HCEC 1CT (cell line): ENCODE results near the gene MYO1H.
"Not testable (repeated sequence)": the region's sequence is repeated elsewhere in the genome, so short reads cannot be mapped to it uniquely, and the experiment has no call there.

Source experiments
- DNase-seq: peaks from one replicate; pipeline ENCODE4 v3.0.0-alpha.2; 2017

Gene MYO1H

DNA sequence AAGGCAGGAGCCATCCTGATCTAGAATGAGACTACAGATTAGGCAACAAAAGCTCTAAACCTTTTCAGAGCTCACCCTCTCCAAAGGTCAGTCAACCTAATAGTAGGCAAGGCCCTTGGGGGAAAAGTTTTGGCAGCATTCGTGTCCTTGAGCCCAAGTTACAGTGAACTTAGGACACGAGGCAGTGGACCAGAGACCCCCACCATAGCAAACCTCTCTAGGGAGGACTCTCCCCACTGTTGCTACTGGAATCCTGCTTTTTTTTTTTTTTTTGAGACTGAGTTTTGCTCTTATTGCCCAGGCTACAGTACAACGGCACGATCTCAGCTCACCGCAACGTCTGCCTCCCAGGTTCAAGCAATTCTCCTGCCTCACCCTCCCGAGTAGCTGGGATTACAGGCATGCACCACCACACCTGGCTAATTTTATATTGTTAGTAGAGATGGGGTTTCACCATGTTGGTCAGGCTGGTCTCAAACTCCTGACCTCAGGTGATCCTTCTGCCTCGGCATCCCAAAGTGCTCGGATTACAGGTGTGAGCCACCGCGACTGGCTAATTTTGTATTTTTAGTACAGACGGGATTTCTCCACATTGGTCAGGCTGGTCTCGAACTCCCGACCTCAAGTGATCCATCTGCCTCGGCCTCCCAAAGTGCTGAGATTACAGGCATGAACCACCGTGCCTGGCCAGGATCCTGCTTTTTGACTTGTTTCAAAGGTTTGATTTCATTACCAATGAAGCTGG is 126.0 kb downstream of the MYO1H start:
- DNase-seq: not testable (repeated sequence)

DNA sequence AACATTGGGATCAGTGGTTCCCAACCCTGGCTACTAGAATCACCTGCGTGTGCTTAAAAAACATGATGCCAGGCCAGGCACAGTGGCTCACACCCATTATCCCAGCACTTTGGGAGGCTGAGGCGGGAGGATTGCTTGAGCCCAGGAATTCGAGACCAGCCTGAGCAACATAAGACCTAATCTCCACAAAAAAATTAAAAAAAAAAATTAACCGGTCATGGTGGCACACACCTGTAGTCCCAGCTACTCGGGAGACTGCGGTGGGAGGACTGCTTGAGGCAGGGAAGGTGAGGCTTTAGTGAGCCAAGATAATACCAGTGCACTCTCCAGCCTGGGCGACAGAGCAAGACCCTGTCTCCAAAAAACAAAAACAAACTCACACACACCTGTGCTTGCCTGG is 127.4 kb downstream of the MYO1H start:
- no peak for DNase-seq

- DNase-seq: no peak
These were observed 128.5 kb downstream of the MYO1H start for GRCh38 chr12:109475993-109476806.

DNA sequence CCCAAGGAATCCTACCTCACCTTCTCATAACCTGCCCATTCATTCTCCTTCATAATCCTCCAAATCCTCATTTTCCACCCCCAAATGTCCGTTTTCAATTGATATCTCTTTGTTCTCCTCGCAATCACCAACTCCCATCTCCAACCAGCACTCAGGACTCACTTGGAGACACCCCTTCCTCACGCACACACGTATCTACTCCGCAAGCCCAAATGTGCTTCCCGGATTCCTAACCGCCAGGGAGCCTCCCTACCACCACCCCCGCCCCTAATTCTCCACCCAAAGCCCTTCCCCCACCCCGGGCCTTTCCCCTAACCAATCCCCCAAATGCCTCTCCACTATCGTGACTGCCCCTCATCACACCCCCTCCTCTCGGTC is 129.1 kb downstream of the MYO1H start:
- no peak for DNase-seq

GRCh38 chr12:109477185-109477962 is 129.7 kb downstream of the MYO1H start, which contains the start of the genes KCTD10 and UBE3B:
Gene KCTD10 (minus strand): TSS chr12:109477300. CDS start chr12:109477262, 38 bp downstream.
Gene UBE3B (plus strand): TSS chr12:109477634. CDS start chr12:109483552, 5,918 bp downstream.
- peak; percentile 90 for DNase-seq

- DNase-seq: no peak
These were observed 130.2 kb downstream of the MYO1H start for GRCh38 chr12:109477963-109478315.

- no peak for DNase-seq
These were observed 132.1 kb downstream of the MYO1H start for GRCh38 chr12:109479761-109480160.

DNA sequence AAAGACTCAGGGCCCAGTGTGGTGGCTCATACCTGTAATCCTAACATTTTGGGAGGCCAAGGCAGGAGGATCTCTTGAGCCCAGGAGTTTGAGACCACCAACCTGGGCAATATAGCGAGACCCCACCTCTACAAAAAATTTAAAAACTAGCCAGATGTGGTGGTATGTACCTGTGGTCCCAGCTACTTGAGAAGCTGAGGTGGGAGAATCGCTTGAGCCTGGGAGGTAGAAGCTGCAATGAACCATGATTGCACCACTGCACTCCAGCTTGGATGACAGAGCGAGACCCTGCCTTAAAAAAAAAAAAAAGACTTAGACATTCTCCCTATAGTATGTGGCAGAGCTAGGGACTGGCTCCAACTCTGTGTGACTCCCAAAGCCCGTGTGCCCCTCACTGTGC is 132.7 kb downstream of the MYO1H start:
- DNase-seq: no peak

GRCh38 chr12:109481863-109482262 is 134.2 kb downstream of the MYO1H start:
- DNase-seq: no peak

- DNase-seq: no peak
These were observed 134.8 kb downstream of the MYO1H start for GRCh38 chr12:109482491-109482890.

GRCh38 chr12:109482894-109483293 is 135.2 kb downstream of the MYO1H start:
- no peak for DNase-seq

GRCh38 chr12:109483346-109483745 is 135.6 kb downstream of the MYO1H start:
- DNase-seq: no peak

- DNase-seq: no peak
These were observed 137.5 kb downstream of the MYO1H start for GRCh38 chr12:109485201-109485600.

- no peak for DNase-seq
These were observed 139.7 kb downstream of the MYO1H start for GRCh38 chr12:109487181-109488050.

- no peak for DNase-seq
These were observed 140.5 kb downstream of the MYO1H start for GRCh38 chr12:109488051-109488665.

- DNase-seq: no peak
These were observed 141.6 kb downstream of the MYO1H start for GRCh38 chr12:109489016-109489954.

DNA sequence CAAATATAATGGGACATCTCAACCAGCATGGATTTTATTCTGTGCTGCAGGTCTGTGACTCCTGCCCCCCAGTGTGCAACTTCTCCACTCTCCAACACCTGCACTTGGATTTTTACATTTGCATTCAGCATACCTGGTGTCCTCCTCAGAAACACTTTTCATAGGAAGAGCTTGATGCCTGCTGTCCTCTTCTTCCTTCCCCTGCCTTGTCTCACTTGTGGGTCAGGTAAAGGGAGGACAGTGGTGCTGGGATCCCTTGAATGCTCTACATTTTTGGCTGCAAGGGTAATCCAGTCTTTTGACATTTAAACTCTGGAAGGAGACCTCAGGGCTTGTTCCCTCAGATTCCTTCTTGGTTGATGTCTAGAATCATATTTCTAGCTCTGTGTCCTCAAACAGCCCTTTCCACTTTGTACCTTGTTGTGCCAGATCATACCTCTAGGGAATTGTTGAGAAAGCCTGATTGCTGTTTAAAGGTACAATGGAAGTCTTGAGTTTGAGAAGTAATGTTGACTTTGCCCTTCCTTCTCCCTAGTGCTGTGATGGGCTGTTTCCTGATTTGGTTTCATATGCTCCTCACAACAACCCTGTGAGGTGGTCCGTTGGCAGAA is 142.4 kb downstream of the MYO1H start:
- DNase-seq: no peak

- no peak for DNase-seq
These were observed 144.0 kb downstream of the MYO1H start for GRCh38 chr12:109491671-109492070.

DNA sequence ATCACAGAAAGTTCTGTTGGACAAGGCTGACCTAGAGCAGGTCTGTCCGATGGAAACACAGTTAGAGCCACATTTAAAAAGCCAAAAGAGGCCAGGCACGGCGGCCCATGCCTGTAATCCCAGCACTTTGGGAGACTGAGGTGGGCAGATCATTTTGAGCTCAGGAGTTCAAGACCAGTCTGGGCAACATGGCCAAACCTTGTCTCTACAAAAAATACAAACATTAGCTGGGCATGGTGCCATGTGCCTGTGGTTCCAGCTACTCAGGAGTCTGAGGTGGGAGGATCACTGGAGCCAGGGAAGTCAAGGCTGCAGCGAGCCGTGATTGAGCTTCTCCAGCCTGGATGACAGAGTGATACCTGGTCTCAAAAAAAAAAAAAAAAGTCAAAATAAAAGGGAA is 144.7 kb downstream of the MYO1H start:
- DNase-seq: no peak

- DNase-seq: no peak
These were observed 145.4 kb downstream of the MYO1H start for GRCh38 chr12:109493090-109493489.
